Testis (tissue), 3 donors: ENCODE data around the gene DUSP21. TPM values are rescaled to one million over a fixed set of nuclear protein-coding genes. Genes with fewer than 3 reads are reported as not detected.

ENCODE experiments used
- DNase-seq: peaks from one replicate; pipeline ENCODE4 v3.0.0-alpha.2; 2019
- H3K27ac ChIP-seq, 2 donors: fragments of 200-600 bp; sonication (generic); one replicate each; pipeline ENCODE4 v1.5.1; 2019
- H3K27me3 ChIP-seq: fragments of 200-600 bp; sonication (generic); one replicate; pipeline ENCODE4 v1.5.1; 2019
- H3K36me3 ChIP-seq: fragments of 200-600 bp; sonication (generic); one replicate; pipeline ENCODE4 v1.5.1; 2017; ENCODE audit warnings: low read depth; ENCODE audit errors: missing control alignments
- H3K4me1 ChIP-seq: fragments of 200-600 bp; sonication (generic); one replicate; pipeline ENCODE4 v1.5.1; 2019
- H3K4me3 ChIP-seq, 2 donors: fragments of 200-600 bp; sonication (generic); one replicate each; pipeline ENCODE4 v1.5.1; 2017 to 2019
- H3K9me3 ChIP-seq: fragments of 200-600 bp; sonication (generic); one replicate; pipeline ENCODE4 v1.5.1; 2017
- CTCF ChIP-seq, 3 experiments: fragments of 450-650 bp in 2 of 3; fragments of 200-600 bp in 1 of 3; sonication (generic) in 1 of 3; IDR thresholded peaks; one replicate each; pipeline ENCODE4 v1.5.1; 2016 to 2019; ENCODE audit warnings: antibody characterized with exemption in 3 of 3, mild to moderate bottlenecking in 2 of 3, moderate library complexity in 1 of 3
- POLR2A ChIP-seq: fragments of 450-650 bp; IDR thresholded peaks from one replicate; pipeline ENCODE4 v1.6.1; 2017; ENCODE audit warnings: antibody characterized with exemption, mild to moderate bottlenecking, moderate library complexity
- WGBS, 2 donors: methylation state at CpG; one replicate each; pipeline ENCODE4 v1.1.5; 2018; 5-methylcytosine and 5-hydroxymethylcytosine counted together
- intact Hi-C: fragments of 100-400 bp; cut with DNase I; formaldehyde crosslinking; loops from one replicate; pipeline ENCODE4 v1.15.1; 2023; ENCODE audit warnings: low total_unique reads
- polyA plus RNA-seq: library from polyadenylated mRNA; stranded (reverse); fragments of 350-450 nt; fragmentation: Illumina TruSeq; extraction: RNeasy Lipid Tissue Mini Kit (QIAGEN cat#74804); gene quantifications from one replicate; pipeline ENCODE4 v1.2.3, GENCODE V29; 2014; ENCODE audit warnings: low read depth, low replicate concordance; ENCODE audit not compliant: insufficient read depth
- total RNA-seq, 2 donors: library from RNA; depleted of rRNA; stranded (reverse); fragments of >200 nt; gene quantifications; one replicate each; pipeline ENCODE4 v1.2.3, GENCODE V29; 2016

DUSP21 gene
- total and polyA plus RNA-seq, 3 donors from 2014 or later = 6.0 to 9.6 (median 9.2) TPM

- TF ChIP-seq POLR2A (no peak), CTCF (IDR thresholded peaks at IDR 0.05) (no peak)
- Histone ChIP-seq H3K4me3 (no peak overlapping the region), H3K9me3 (no peaks in the 10 kb centered on the region), H3K27me3 (no peaks in the 10 kb centered on the region), H3K36me3 (no peaks in the 10 kb centered on the region), H3K4me1 (no peaks in the 10 kb centered on the region), H3K27ac (no peak overlapping the region)
- no peak for DNase-seq
- 65 to 80% methylated on average over 6 of the region's 6 CpGs for WGBS, 2 donors
- intact Hi-C loops = no loop called here
Measured at GRCh38 chrX:44891642-44892041, 47.8 kb downstream of the DUSP21 start.

Other genes with a start within 250 kb of the DUSP21 start
- 10 to 100 TPM; 56.7 to 57.7 TPM for gene KDM6A, start 29.2 kb downstream of the DUSP21 start, total RNA-seq
- gene KDM6A, start 29.2 kb downstream of the DUSP21 start, polyA plus RNA-seq = 27.2 TPM